ENCODE measurements around the gene KCNJ10.
"Not testable (repeated sequence)": the region's sequence is repeated elsewhere in the genome, so short reads cannot be mapped to it uniquely, and the experiment has no call there.

KCNJ10 gene

GRCh38 chr1:160052936-160053335, 17.0 kb downstream of the KCNJ10 start:
- Histone ChIP-seq H3K9me2 (replicated peaks; ENCODE audit: control insufficient read depth, low read length) (no peaks in the 10 kb centered on the region), H3K36me3 (ENCODE audit: control insufficient read depth, low read length) (no peaks in the 10 kb centered on the region), H3K27me3 (ENCODE audit: control insufficient read depth, low read length) (peaks cover 70% of the 10 kb centered on the region), H4K20me1 (ENCODE audit: control insufficient read depth, insufficient read depth, low read depth, low read length) (no peaks in the 10 kb centered on the region), H3K4me2 (ENCODE audit: low read length) (no peak overlapping the region), H3K9me3 (ENCODE audit: control insufficient read depth, insufficient read depth, low read length) (no peaks in the 10 kb centered on the region), H3F3A (ENCODE audit: control insufficient read depth, insufficient read depth) (no peaks in the 10 kb centered on the region), H3K79me2 (ENCODE audit: control insufficient read depth, low read length) (no peaks in the 10 kb centered on the region), H3K4me3 (ENCODE audit: low read length) (no peak overlapping the region), H3K4me1 (ENCODE audit: control insufficient read depth, low read length) (no peaks in the 10 kb centered on the region), H3K27ac (ENCODE audit: low read depth, low read length) (no peak overlapping the region)
- TF ChIP-seq, protein P1, sequence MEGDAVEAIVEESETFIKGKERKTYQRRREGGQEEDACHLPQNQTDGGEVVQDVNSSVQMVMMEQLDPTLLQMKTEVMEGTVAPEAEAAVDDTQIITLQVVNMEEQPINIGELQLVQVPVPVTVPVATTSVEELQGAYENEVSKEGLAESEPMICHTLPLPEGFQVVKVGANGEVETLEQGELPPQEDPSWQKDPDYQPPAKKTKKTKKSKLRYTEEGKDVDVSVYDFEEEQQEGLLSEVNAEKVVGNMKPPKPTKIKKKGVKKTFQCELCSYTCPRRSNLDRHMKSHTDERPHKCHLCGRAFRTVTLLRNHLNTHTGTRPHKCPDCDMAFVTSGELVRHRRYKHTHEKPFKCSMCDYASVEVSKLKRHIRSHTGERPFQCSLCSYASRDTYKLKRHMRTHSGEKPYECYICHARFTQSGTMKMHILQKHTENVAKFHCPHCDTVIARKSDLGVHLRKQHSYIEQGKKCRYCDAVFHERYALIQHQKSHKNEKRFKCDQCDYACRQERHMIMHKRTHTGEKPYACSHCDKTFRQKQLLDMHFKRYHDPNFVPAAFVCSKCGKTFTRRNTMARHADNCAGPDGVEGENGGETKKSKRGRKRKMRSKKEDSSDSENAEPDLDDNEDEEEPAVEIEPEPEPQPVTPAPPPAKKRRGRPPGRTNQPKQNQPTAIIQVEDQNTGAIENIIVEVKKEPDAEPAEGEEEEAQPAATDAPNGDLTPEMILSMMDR (IDR thresholded peaks at IDR 0.05; ENCODE audit: low read depth, low read length, poor library complexity, severe bottlenecking) = no peak
- no peak for TF ChIP-seq EZH2phosphoT487 (IDR thresholded peaks at IDR 0.05; ENCODE audit: borderline replicate concordance, low read length)

GRCh38 chr1:160050619-160051018, 19.3 kb downstream of the KCNJ10 start:
- Histone ChIP-seq H3K27ac (ENCODE audit: low read depth, low read length) (no peak overlapping the region), H3K4me1 (ENCODE audit: control insufficient read depth, low read length) (peaks cover 12% of the 10 kb centered on the region), H3K27me3 (ENCODE audit: control insufficient read depth, low read length) (peaks cover 62% of the 10 kb centered on the region), H3K4me3 (ENCODE audit: low read length) (no peak overlapping the region), H3K9me2 (replicated peaks; ENCODE audit: control insufficient read depth, low read length) (no peaks in the 10 kb centered on the region), H3K36me3 (ENCODE audit: control insufficient read depth, low read length) (no peaks in the 10 kb centered on the region), H3K9me3 (ENCODE audit: control insufficient read depth, insufficient read depth, low read length) (no peaks in the 10 kb centered on the region), H3F3A (ENCODE audit: control insufficient read depth, insufficient read depth) (no peaks in the 10 kb centered on the region), H3K4me2 (ENCODE audit: low read length) (no peak overlapping the region), H4K20me1 (ENCODE audit: control insufficient read depth, insufficient read depth, low read depth, low read length) (no peaks in the 10 kb centered on the region), H3K79me2 (ENCODE audit: control insufficient read depth, low read length) (no peaks in the 10 kb centered on the region)
- TF ChIP-seq EZH2phosphoT487 (IDR thresholded peaks at IDR 0.05; ENCODE audit: borderline replicate concordance, low read length) = no peak
- TF ChIP-seq, protein P1 (IDR thresholded peaks at IDR 0.05; ENCODE audit: low read depth, low read length, poor library complexity, severe bottlenecking) = no peak

DNA sequence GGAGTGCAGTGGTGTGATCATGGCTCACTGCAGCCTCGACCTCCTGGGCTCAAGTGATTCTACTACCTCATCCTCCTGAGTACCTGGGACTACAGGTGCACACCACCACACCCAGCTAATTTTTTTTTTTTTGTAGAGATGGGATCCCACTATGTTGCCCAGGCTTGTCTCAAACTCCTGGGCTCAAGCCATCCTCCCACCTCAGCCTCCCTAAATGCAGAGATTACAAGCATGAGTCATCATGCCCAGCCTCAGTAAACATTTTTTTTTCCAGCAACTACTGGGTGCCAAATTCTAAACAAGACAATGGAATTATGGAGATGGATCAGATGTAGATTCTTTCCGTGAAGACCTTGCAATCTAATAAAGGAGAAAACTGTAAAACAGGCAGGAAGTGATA, 19.8 kb downstream of the KCNJ10 start:
- H3K79me2 ChIP-seq (ENCODE audit: control insufficient read depth, low read length); H3K36me3 ChIP-seq (ENCODE audit: control insufficient read depth, low read length); H3K4me2 ChIP-seq (ENCODE audit: low read length); H4K20me1 ChIP-seq (ENCODE audit: control insufficient read depth, insufficient read depth, low read depth, low read length); H3K9me3 ChIP-seq (ENCODE audit: control insufficient read depth, insufficient read depth, low read length); H3F3A ChIP-seq (ENCODE audit: control insufficient read depth, insufficient read depth); H3K9me2 ChIP-seq (replicated peaks; ENCODE audit: control insufficient read depth, low read length); H3K4me3 ChIP-seq (ENCODE audit: low read length); H3K27ac ChIP-seq (ENCODE audit: low read depth, low read length): not testable (repeated sequence)
- peaks cover 12% of the 10 kb centered on the region for H3K4me1 ChIP-seq (ENCODE audit: control insufficient read depth, low read length)
- H3K27me3 ChIP-seq (ENCODE audit: control insufficient read depth, low read length) = peaks cover 59% of the 10 kb centered on the region

DNA sequence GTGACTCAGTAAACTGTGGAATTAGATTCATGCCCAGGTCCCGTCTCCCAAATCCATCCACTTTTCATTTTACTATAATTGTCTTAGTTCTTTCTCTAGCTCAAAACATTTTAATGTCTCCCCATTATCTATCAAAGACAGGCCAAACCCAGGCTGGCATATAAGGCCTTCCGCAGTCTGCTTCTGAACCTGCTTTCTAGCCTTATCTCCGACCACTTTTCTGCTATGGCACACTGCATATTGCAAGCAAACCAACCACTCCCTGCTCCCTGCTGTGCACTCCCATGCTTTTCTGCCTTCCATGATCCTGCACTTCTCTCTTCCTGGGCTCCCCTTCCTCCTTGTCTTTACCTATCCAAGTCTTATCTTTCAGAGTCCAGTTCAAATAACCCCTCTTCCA, 20.9 kb downstream of the KCNJ10 start:
- no peaks in the 10 kb centered on the region for H3K9me3 ChIP-seq (ENCODE audit: control insufficient read depth, insufficient read depth, low read length)
- H3K36me3 ChIP-seq (ENCODE audit: control insufficient read depth, low read length) = no peaks in the 10 kb centered on the region
- H3K27me3 ChIP-seq (ENCODE audit: control insufficient read depth, low read length) = peaks cover 55% of the 10 kb centered on the region
- H4K20me1 ChIP-seq (ENCODE audit: control insufficient read depth, insufficient read depth, low read depth, low read length) = no peaks in the 10 kb centered on the region
- no peak overlapping the region for H3K4me2 ChIP-seq (ENCODE audit: low read length)
- H3F3A ChIP-seq (ENCODE audit: control insufficient read depth, insufficient read depth) = no peaks in the 10 kb centered on the region
- H3K4me3 ChIP-seq (ENCODE audit: low read length) = no peak overlapping the region
- no peak overlapping the region for H3K27ac ChIP-seq (ENCODE audit: low read depth, low read length)
- H3K4me1 ChIP-seq (ENCODE audit: control insufficient read depth, low read length) = peaks cover 12% of the 10 kb centered on the region
- no peaks in the 10 kb centered on the region for H3K79me2 ChIP-seq (ENCODE audit: control insufficient read depth, low read length)
- TF ChIP-seq, protein P1 (IDR thresholded peaks at IDR 0.05; ENCODE audit: low read depth, low read length, poor library complexity, severe bottlenecking) = no peak
- no peak for TF ChIP-seq EZH2phosphoT487 (IDR thresholded peaks at IDR 0.05; ENCODE audit: borderline replicate concordance, low read length)
- no peaks in the 10 kb centered on the region for H3K9me2 ChIP-seq (replicated peaks; ENCODE audit: control insufficient read depth, low read length)
